DOHH2 (cell line): ENCODE measurements around the gene TM9SF4.

ENCODE experiments used
- H3F3A ChIP-seq: fragments of 200-600 bp; sonication (generic), shearing (Covaris generic); 2 replicates; pipeline ENCODE4 v1.6.0; 2016; ENCODE audit warnings: antibody characterized with exemption, mild to moderate bottlenecking; ENCODE audit not compliant: control insufficient read depth, insufficient read depth
- H3K27ac ChIP-seq: fragments of 200-600 bp; sonication (generic); 2 replicates; pipeline ENCODE4 v1.5.1; 2014; ENCODE audit warnings: low read depth, mild to moderate bottlenecking, low read length, moderate library complexity
- H3K27me3 ChIP-seq: fragments of 200-600 bp; sonication (generic); 2 replicates; pipeline ENCODE4 v1.6.1; 2014; ENCODE audit warnings: mild to moderate bottlenecking, low read length, mixed read lengths; ENCODE audit not compliant: control insufficient read depth
- H3K36me3 ChIP-seq: fragments of 200-600 bp; sonication (generic); 2 replicates; pipeline ENCODE4 v1.6.1; 2014; ENCODE audit warnings: mild to moderate bottlenecking, low read length, moderate library complexity, mixed read lengths; ENCODE audit not compliant: control insufficient read depth
- H3K4me1 ChIP-seq: fragments of 200-600 bp; sonication (generic); 2 replicates; pipeline ENCODE4 v1.6.1; 2014; ENCODE audit warnings: mild to moderate bottlenecking, low read length, mixed read lengths; ENCODE audit not compliant: control insufficient read depth
- H3K4me2 ChIP-seq: fragments of 200-600 bp; sonication (generic); 2 replicates; pipeline ENCODE4 v1.6.0; 2014; ENCODE audit warnings: mild to moderate bottlenecking, low read length, moderate library complexity
- H3K4me3 ChIP-seq: fragments of 200-600 bp; sonication (generic); 2 replicates; pipeline ENCODE4 v1.5.1; 2014; ENCODE audit warnings: mild to moderate bottlenecking, low read length, mixed read lengths
- H3K79me2 ChIP-seq: fragments of 200-600 bp; sonication (generic); 2 replicates; pipeline ENCODE4 v1.6.1; 2014; ENCODE audit warnings: mild to moderate bottlenecking, low read length, mixed read lengths; ENCODE audit not compliant: control insufficient read depth
- H3K9me2 ChIP-seq: fragments of 200-600 bp; sonication (generic); replicated peaks from 2 replicates; pipeline ENCODE4 v1.6.1; 2014; ENCODE audit warnings: mild to moderate bottlenecking, low read length, mixed read lengths; ENCODE audit not compliant: control insufficient read depth
- H3K9me3 ChIP-seq: fragments of 200-600 bp; sonication (generic); 2 replicates; pipeline ENCODE4 v1.6.1; 2014; ENCODE audit warnings: antibody characterized with exemption, low read length, mixed read lengths; ENCODE audit not compliant: control insufficient read depth, insufficient read depth
- H4K20me1 ChIP-seq: fragments of 200-600 bp; sonication (generic); 2 replicates; pipeline ENCODE4 v1.6.0; 2014; ENCODE audit warnings: low read depth, mild to moderate bottlenecking, antibody characterized with exemption, low read length, moderate library complexity; ENCODE audit not compliant: control insufficient read depth, insufficient read depth
- CTCF ChIP-seq: fragments of 200-600 bp; sonication (generic); IDR thresholded peaks from one replicate; pipeline ENCODE4 v1.5.1; 2014; ENCODE audit warnings: antibody characterized with exemption, mild to moderate bottlenecking, low read depth, low read length; ENCODE audit not compliant: poor library complexity, severe bottlenecking
- EZH2phosphoT487 ChIP-seq: fragments of 200-600 bp; sonication (generic); IDR thresholded peaks from 2 replicates; pipeline ENCODE4 v1.6.1; 2017; ENCODE audit warnings: borderline replicate concordance, mild to moderate bottlenecking, antibody characterized with exemption, low read length, moderate library complexity, mixed read lengths

The TM9SF4 gene

GRCh38 chr20:32077190-32077589 is 32.3 kb upstream of the TM9SF4 start:
- no peaks in the 10 kb centered on the region for H4K20me1 ChIP-seq
- no peak overlapping the region for H3K27ac ChIP-seq
- no peaks in the 10 kb centered on the region for H3F3A ChIP-seq
- H3K36me3 ChIP-seq = no peaks in the 10 kb centered on the region
- H3K27me3 ChIP-seq = no peaks in the 10 kb centered on the region
- TF ChIP-seq CTCF (no peak), EZH2phosphoT487 (no peak)
- no peaks in the 10 kb centered on the region for H3K9me2 ChIP-seq
- H3K4me1 ChIP-seq = peaks cover 31% of the 10 kb centered on the region
- H3K4me2 ChIP-seq = no peak overlapping the region
- H3K79me2 ChIP-seq = no peaks in the 10 kb centered on the region
- H3K9me3 ChIP-seq = no peaks in the 10 kb centered on the region
- H3K4me3 ChIP-seq = no peak overlapping the region

- Histone ChIP-seq H3K4me1 (peaks cover 28% of the 10 kb centered on the region), H3K9me2 (no peaks in the 10 kb centered on the region), H3K27ac (no peak overlapping the region), H3K79me2 (no peaks in the 10 kb centered on the region), H3K4me2 (no peak overlapping the region), H3K4me3 (no peak overlapping the region), H4K20me1 (no peaks in the 10 kb centered on the region), H3K36me3 (no peaks in the 10 kb centered on the region), H3F3A (0 out of 2 replicates have a peak, but pooled peaks cover 5% of the 10 kb centered on the region), H3K9me3 (no peaks in the 10 kb centered on the region), H3K27me3 (no peaks in the 10 kb centered on the region)
- TF ChIP-seq CTCF (no peak), EZH2phosphoT487 (no peak)
These were observed 31.2 kb upstream of the TM9SF4 start for GRCh38 chr20:32078322-32078721.

GRCh38 chr20:32078791-32079190 is 30.7 kb upstream of the TM9SF4 start:
- peaks cover 28% of the 10 kb centered on the region for H3K4me1 ChIP-seq
- H3K79me2 ChIP-seq = no peaks in the 10 kb centered on the region
- TF ChIP-seq CTCF (no peak), EZH2phosphoT487 (no peak)
- no peaks in the 10 kb centered on the region for H3K9me2 ChIP-seq
- H3K4me2 ChIP-seq = no peak overlapping the region
- no peak overlapping the region for H3K27ac ChIP-seq
- H3K4me3 ChIP-seq = no peak overlapping the region
- H3K36me3 ChIP-seq = no peaks in the 10 kb centered on the region
- no peaks in the 10 kb centered on the region for H3K27me3 ChIP-seq
- 0 out of 2 replicates have a peak, but pooled peaks cover 5% of the 10 kb centered on the region for H3F3A ChIP-seq
- no peaks in the 10 kb centered on the region for H4K20me1 ChIP-seq
- no peaks in the 10 kb centered on the region for H3K9me3 ChIP-seq

GRCh38 chr20:32079655-32080109 is 29.8 kb upstream of the TM9SF4 start:
- Histone ChIP-seq H3K4me1 (peaks cover 31% of the 10 kb centered on the region), H3K27me3 (no peaks in the 10 kb centered on the region), H3K79me2 (no peaks in the 10 kb centered on the region), H3K9me2 (no peaks in the 10 kb centered on the region), H3F3A (0 out of 2 replicates have a peak, but pooled peaks cover 5% of the 10 kb centered on the region), H3K36me3 (no peaks in the 10 kb centered on the region), H3K9me3 (no peaks in the 10 kb centered on the region), H3K4me2 (no peak overlapping the region), H3K27ac (no peak overlapping the region), H4K20me1 (no peaks in the 10 kb centered on the region), H3K4me3 (no peak overlapping the region)
- TF ChIP-seq EZH2phosphoT487 = no peak
- TF ChIP-seq CTCF = no peak
